Endometrium (tissue), 2 donors: ENCODE measurements around the gene GOLGA8N.
"Not testable (repeated sequence)": the region's sequence is repeated elsewhere in the genome, so short reads cannot be mapped to it uniquely, and the experiment has no call there.

Experiments
- FAIRE-seq: peaks from 2 replicates; lab custom pipeline; 2012; peaks lifted over from hg19 to GRCh38; lab: Jason Lieb, UNC
- donor health status: control.
- donor health status: control.

Gene GOLGA8N

DNA sequence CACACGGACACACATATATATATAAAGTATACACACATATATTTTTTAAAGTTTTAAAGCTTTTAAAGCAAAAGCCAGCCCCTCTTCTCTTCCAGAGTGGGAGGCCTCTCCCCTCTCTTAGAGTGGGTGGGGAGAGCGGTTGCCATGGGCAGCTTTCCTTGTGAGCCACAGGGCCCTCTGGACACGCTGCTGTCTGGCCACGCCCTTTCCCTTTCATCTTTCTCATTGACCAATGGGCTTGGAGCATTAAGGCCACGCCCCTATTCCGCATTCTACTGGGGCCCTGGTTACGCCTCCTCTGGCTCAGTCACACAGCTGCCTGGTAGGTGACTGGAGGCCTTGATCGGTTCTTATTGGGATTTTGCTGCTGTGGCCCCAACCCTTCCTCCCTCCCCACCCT is at the start of gene GOLGA8N:
Gene GOLGA8N (plus strand): TSS at position 306 of the 400 bp plus-strand sequence.
- not testable (repeated sequence) for FAIRE-seq

DNA sequence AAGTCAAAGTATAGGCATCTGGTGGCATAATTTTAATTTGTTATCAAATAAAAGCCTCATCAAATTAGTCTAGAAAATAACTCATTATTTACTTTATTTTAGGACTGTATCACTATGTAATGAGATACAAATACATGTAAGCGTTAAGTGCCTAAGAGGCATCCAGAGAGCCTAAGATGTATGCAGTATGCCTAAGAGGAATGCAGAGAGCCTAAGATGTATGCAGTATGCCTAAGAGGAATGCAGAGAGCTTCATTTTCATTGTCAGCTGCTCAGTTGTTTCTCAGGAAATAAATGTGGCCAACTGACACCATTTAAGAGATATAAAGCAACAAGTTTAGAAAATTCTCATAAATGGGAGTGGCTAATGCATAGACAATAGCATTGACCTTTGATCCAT is 49.8 kb upstream of the GOLGA8N start:
- FAIRE-seq: not testable (repeated sequence)

DNA sequence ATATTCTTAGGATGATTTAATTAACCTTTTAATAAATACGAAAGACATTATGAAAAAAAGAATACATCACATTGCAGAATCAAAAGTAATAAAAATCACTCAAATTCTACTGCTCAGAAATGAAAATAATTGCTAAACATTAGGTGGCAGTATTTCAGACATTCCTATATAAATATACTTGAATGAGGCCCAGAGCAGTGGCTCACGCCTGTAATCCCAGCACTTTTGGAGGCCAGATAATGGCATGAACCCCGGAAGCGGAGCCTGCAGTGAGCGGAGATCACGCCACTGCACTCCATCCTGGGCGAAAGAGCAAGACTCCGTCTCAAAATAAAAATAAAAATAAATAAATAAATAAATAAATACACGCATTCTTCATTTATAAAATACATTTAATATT is 48.1 kb upstream of the GOLGA8N start:
- FAIRE-seq: peak; percentile 94

DNA sequence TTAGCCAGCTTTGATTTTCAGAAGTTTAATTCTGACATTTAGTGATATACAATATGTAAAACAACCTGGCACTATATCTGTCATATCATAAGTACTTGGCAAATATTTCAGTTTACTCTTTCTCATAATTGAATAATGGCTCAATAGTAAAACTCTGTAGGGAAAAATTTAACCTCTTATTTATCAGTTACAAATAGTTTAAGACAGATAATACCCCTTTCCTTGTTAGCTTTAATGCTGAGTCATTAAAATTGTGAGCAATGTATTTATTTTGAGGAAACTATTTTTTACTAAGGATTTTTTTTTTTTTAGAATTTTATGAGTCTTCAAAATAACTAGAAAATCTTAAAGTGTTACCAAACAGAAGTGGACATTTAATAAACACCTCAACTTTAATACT is 38.7 kb upstream of the GOLGA8N start:
- FAIRE-seq: peak; percentile 4

DNA sequence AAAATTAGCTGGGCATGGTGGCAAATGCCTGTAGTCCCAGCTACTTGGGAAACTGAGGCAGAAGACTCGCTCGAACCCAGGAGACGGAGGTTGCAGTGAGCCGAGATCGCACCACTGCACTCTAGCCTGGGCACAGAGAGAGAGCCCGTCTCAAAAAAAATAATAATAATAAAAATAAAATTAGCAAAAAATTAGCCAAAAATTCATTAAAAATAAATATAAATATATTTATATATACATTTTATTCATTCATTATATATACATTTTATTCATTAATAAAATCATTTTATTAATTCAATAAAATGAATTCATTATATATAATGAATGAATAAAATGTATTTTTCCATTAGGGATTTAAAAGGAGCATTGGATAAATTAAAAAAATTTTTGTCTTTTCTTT is 31.1 kb upstream of the GOLGA8N start:
- FAIRE-seq: peak; percentile 91

DNA sequence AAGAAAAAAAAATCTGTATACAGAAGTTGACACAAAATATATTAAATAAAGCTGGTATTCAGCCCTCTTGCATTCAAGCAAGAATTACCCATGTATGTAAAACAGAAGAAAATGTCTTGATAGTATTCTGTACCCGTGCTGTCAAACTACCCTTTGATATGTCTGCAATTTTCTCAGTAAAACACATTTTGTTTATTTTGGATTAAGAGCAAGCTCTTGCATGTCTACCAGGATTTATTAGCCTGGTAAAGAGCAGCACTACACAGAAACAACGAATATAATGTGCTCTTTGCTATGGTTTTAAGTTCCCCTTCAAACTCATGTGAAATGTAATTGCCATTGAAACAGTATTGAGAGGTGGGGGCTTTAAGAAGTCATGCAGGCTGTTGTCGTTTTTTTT is 24.3 kb upstream of the GOLGA8N start:
- FAIRE-seq: peak; percentile 39

- FAIRE-seq: not testable (repeated sequence)
Measured at GRCh38 chr15:32578482-32578881, 14.8 kb upstream of the GOLGA8N start.

DNA sequence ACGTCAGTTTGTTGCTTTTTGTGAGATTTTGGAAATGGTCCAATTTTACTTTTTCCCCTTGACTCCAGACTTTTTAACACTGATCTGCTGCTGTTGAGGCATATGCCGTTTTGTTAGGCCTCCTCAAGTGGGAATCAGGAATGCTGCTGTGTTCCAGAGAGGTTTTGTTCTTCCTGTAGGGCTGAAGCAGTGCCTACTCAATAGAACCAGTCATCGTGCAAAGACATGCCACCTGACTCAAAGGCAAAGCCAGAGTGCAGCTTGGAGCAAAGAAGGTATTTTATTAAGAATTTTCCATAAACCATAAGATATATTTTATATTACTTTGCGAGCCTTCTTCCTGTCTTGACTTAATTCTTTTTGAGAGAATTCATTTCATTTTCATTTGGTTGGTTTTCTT is 7.4 kb upstream of the GOLGA8N start:
- FAIRE-seq: not testable (repeated sequence)

- FAIRE-seq: not testable (repeated sequence)
Measured at GRCh38 chr15:32609518-32609917, 16.3 kb downstream of the GOLGA8N start.

DNA sequence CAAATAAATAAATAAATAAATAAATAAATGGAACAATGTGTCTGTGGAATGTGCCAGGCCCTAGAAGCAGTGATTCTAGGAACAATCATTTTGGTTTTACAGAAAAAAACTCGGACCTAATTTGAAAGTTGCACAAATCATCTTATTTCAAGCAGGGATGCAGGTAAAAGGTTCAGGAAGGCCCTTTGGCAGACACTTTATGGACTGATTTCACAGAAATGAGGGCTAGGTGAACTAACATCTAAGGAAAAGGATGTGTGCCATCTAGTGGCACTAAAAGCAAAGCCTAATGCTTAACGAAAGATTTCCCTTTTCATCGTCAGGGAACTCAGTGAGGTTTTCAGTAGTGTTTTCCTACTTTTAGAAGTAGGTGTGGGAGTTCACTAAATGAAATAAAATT is 17.5 kb downstream of the GOLGA8N start:
- peak; percentile 48 for FAIRE-seq

DNA sequence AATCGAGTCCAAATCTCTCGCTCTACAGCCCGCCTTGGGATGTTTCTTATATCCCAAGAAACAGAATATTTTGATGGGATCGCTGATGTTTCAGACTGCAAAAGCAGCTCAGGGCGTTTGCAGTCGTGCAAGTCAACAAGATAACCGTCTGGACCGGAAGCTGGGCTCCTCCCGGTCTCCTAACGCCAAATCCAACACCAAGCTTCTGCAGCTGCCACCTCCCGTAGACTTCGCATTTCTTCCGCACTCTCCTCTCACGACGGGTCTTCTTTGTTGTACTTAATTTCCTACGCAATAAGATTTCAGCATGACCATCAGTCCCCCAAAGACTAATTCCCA is 21.4 kb downstream of the GOLGA8N start:
- FAIRE-seq: not testable (repeated sequence)

- not testable (repeated sequence) for FAIRE-seq
Measured at GRCh38 chr15:32615051-32615870, 22.0 kb downstream of the GOLGA8N start, which contains the start of gene ARHGAP11A. TSS of gene ARHGAP11A (plus strand) at chr15:32615504. CDS start at chr15:32616212, 708 bp downstream.

- not testable (repeated sequence) for FAIRE-seq
Measured at GRCh38 chr15:32615871-32616426, 22.7 kb downstream of the GOLGA8N start.

DNA sequence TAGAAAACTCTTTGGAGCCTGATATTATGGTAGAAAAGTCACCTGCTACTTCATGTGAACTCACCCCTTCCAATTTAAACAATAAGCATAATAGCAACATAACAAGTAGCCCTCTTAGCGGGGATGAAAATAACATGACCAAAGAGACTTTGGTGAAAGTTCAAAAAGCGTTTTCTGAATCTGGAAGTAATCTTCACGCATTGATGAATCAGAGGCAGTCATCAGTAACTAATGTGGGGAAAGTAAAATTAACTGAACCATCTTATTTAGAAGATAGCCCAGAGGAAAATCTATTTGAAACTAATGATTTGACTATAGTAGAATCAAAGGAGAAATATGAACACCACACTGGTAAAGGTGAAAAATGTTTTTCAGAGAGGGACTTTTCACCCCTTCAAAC is 43.2 kb downstream of the GOLGA8N start:
- no peak for FAIRE-seq

DNA sequence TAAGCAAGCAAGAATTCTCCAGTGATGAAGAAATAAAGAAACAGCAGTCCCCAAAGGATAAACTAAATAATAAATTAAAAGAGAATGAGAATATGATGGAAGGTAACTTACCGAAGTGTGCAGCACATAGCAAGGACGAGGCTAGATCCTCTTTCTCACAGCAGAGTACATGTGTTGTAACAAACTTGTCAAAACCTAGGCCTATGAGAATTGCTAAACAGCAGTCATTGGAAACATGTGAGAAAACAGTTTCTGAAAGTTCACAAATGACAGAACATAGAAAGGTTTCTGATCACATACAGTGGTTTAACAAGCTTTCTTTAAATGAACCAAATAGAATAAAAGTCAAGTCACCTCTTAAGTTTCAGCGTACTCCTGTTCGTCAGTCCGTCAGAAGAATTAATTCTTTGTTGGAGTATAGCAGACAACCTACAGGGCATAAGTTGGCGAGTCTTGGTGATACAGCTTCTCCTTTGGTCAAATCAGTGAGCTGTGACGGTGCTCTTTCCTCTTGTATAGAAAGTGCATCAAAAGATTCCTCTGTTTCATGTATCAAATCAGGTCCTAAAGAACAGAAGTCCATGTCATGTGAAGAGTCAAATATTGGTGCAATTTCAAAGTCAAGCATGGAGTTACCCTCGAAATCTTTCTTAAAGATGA is 43.8 kb downstream of the GOLGA8N start:
- FAIRE-seq: no peak

DNA sequence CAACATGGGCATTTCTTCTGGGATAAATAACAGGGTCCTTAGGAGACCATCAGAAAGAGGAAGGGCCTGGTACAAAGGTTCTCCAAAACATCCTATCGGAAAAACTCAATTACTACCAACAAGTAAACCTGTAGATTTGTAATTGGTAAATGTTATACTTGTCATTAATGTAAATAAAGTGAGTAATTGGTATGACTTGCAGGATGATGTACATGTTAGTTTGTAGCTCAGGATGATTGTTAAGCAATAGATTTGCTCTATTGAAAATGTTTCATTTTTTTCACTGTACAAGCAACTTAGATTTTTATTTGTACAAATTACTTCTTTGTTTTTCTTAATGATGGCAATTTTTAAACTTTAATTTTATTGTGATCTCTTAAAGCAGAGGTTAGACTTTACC is 44.4 kb downstream of the GOLGA8N start:
- no peak for FAIRE-seq

DNA sequence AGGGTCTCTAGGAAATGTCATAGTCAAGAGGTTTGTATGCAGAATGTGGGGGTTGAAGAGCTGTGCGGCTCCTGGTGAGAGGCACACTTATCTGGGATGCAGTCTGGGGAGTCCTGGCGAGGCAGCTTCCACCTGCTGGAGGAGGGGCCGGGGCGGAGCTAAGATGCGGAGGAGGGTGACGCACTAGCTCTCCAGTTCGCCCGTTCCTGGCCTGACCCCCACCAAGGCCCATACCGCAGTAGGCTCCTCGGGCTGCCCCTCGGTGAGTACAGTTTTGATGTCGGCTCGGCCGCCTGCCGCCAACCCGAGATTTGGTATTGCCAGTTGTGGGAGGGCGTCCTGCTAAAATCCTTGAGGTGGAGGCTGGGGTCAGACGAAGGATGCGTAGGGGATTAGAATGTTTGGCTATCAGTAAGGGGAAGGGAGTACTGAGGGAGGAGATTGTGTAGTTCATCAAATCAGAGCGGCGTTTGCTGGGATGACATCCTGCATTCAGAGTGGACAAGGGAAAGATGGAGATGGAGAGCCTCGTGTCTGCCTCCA is 48.3 kb downstream of the GOLGA8N start, which contains the start of gene SCG5:
Gene SCG5 (plus strand): TSS at position 194 of the 543 bp plus-strand sequence. CDS start 1,883 bp downstream, outside the sequence.
- FAIRE-seq: no peak

- no peak for FAIRE-seq
Measured at GRCh38 chr15:32642667-32643435, 49.6 kb downstream of the GOLGA8N start.

GRCh38 chr15:32643907-32644445 is 50.7 kb downstream of the GOLGA8N start:
- no peak for FAIRE-seq

DNA sequence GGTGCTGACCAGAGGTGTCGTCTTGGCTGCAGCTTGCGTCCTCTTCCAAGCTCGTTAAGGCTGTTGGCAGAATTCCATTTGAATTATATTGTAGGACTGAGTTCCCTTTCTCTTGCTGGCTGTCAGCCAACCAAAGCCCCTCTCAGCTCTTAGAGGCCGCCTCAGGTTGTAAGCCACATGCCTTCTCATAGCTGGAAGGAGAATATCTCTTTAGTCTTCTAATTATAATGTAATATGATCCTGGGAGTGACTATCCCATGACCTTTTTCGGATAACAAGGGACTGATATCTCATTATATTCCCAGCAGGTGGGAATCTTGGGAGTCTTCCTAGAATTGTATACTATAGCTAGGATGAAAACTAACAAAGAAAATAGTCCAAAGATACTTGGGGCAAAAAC is 53.0 kb downstream of the GOLGA8N start:
- FAIRE-seq: no peak

GRCh38 chr15:32649342-32649741 is 56.1 kb downstream of the GOLGA8N start:
- FAIRE-seq: no peak
